NK-92 (cell line): ENCODE data around the gene SORD.
"Not testable (repeated sequence)": the region's sequence is repeated elsewhere in the genome, so short reads cannot be mapped to it uniquely, and the experiment has no call there.

Experiments used
- DNase-seq: peaks from one replicate; lab custom pipeline; 2025; ENCODE audit not compliant: unreplicated experiment; lab: John Stamatoyannopoulos, UW

Gene SORD

DNA sequence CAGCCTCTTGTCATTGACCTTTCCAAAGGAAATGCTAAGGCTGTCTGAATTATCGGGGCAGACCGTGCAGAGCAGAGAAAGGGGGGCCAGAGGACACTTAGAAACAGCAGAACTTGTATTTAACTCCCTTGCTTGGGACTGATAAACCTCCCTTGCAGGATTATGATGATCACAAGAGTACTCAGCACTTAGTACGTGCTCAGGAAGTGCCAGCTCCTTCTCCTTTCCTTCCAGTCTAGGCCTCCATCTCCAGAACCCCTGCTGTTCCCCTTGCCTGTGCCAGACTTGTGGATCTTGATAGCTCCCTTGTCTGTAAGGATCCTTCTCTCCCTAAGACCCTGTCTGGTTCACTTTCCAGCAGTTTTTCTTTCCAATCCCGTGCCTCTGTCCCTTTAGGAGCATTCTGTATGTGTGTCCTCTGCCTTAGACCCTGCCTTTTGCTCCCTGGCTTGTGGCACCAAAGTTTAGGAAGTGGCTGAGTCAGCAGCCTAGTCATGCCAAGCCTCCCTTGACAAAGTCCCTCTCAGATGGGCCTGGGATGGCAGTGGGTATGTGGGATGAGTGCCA, 747 bp downstream of the SORD start:
- no peak for DNase-seq

DNA sequence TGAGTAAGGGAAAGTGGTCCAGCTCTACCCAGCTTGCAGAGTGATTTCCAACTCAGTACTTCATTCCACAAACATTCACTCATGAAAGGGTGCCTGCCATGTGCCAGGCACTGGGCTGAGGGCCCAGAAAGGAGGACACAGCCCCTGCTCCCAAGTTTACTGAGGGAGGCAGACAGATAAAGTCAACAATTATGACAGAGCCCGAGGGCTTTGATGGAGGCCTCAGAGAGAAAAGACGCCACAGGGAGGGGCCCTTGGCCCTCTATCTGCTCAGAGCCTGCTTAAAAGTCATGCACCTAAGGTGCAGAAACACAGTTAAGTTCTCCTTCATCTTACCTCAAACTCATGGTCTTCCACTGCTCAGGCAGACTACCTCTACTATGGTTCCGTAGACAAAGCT, 1.7 kb downstream of the SORD start:
- not testable (repeated sequence) for DNase-seq

DNA sequence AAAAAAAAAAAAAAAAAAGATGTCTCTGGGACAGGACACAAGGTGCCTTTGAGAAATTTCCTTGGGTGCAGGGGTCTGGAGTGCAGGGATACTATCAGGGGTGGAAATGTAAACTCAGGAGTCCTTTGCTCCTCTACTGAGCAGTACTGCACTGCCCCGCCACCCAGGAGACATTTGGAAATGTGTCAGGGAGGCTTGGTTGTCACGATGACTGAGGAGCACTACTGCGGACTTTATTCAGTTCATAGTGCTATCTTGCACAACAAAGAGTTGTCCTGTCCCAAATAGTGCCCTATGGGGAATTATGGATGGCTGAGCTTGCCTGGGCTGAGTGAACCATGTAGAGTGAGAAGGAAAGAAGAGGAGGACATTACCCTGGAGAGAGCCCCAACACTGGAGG, 2.6 kb downstream of the SORD start:
- DNase-seq, result not testable (repeated sequence)

- no peak for DNase-seq
These were observed 3.7 kb downstream of the SORD start for GRCh38 chr15:45026651-45027190.

DNA sequence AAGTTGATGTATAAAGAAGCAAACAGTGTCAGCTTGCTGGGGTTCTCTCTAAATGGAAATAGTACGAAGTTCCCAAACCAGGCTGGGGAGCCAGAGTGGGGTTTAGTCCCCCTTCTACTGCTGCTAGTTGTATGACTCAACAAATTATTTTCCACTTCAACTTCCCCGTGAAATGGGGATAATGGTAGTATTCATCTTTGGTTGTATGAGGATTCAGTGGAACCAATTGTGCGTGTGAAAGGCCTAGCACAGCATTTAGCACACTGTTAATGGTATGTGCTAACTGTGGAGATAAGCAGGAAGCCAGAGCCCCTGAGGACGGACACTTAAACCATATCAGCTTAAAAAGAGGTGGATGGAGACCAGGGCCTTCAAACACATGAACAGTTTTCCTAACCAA, 4.2 kb downstream of the SORD start:
- DNase-seq, result no peak

- DNase-seq, result no peak
These were observed 7.7 kb downstream of the SORD start for GRCh38 chr15:45030743-45031142.

DNA sequence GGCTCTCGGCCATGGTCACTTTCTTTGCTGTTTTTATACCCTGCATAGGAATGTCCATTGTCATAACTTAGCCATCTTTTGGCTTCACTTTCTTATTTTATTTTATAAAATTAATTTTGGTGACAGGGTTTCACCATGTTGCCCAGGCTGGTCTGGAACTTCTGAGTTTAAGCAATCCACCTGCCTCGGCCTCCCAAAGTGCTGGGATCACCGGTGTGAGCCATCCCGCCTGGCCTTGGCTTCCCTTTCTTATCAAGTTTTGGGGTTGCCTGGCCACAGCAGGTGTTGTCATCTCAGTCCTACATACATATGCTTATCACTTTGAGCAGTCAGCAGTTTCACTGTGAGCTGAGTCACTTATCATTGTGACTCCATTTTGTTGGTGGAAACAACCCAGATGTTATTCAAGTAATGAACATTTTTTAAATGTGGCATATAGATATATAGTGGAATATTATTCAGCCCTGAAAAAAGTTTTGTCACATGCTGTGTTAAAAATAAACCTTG, 8.6 kb downstream of the SORD start:
- not testable (repeated sequence) for DNase-seq

GRCh38 chr15:45032501-45032900, 9.5 kb downstream of the SORD start:
- not testable (repeated sequence) for DNase-seq

DNA sequence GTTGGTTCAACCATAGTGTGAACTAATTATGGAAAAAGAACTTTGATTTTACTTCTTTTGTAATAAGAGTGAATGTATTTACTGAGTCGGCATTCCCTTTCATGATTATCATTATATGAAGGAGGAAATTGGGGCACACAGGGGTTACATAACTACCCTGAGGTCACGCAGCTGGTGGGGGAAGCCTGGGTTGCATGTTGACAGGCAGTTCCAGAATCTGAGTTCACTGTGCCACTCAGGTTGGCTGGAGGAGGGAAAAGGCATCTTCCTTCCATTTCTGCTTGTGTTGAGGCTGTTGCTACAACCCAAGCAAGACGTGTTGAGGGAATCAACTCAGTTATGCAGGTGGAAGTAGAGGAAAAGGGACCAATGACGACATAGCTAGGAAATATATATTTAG, 11.1 kb downstream of the SORD start:
- not testable (repeated sequence) for DNase-seq

DNA sequence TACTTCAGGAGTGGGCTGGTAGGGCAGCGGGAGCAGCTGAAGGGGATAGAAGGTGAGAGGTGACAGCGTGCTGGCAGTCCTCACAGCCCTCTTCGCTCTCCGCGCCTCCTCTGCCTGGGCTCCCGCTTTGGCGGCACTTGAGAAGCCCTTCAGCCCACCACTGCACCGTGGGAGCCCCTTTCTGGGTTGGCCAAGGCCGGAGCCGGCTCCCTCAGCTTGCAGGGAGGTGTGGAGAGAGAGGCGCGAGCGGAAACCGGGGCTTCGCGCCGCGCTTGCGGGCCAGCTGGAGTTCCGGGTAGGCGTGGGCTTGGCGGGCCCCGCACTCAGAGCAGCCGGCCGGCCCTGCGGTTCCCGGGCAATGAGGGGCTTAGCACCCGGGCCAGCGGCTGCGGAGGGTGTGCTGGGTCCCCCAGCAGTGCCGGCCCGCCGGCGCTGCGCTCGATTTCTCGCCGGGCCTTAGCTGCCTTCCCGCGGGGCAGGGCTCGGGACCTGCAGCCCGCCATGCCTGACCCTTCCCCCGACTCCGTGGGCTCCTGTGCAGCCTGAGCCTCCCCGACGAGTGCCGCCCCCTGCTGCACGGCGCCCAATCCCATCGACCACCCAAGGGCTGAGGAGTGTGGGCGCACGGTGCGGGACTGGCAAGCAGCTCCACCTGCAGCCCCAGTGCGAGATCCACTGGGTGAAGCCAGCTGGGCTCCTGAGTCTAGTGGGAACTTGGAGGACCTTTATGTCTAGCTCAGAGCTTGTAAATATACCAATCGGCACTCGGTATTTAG, 11.8 kb downstream of the SORD start:
- not testable (repeated sequence) for DNase-seq

DNA sequence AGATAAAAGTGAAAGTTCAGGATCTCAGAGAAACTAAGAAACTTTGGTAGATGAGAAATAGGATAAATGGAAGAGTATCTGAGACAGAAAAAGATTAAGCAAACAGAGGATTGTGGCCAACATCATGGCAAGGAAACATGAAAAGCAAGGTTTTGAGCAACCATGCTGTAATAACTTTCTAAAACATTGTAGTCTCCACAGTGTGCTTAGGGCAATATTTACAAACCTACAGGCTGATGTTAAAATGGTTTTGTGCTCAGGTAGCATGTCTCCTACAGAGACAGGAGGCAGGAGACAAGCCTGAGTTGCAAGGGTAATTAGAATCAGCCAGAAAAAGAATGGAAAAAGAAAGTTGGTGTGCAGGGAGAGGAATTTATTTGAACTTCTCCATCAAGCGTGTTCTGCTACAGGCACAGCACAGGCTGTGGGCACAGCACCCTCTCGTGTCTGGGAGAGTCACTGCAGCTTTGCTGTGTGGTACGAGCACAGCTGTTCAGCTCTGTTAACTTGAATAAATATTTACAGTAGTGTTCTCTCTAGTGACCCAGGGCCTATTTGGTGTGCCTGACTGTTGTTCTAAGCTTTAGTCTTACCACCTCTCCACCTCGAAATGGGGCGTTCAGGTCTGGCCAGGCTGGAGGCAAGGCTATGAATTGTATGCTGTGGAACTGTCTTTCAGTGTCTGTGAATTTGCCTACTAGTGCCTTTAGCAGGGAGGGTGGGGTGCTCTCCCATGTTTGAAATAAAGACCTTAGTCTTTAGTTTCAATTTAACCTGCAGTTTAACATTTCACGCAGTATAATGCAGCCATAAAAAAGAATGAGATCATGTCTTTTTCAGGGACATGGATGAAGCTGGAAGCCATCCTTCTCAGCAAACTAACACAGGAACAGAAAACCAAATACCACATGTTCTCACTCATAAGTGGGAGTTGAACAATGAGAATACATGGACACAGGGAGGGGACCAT, 14.1 kb downstream of the SORD start:
- not testable (repeated sequence) for DNase-seq

- no peak for DNase-seq
These were observed 14.9 kb downstream of the SORD start for GRCh38 chr15:45037936-45038335.

DNA sequence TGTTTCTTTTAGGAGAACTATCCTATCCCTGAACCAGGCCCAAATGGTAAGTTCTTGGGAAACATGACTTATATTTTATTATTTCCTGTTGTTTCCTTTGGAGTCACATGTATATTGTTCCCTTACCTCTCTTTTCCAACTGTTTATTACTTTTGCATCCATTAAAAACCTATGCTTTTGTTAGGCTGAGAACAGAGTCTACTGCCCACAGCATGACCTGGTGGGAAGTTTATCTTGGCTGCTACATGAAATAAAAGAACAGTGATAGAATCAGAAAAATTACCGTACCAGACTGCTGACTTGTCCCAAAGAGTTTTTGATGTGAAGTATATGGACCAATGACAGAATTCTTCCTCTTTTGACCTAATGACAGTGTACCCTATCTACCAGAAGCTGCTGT, 17.4 kb downstream of the SORD start:
- not testable (repeated sequence) for DNase-seq

- not testable (repeated sequence) for DNase-seq
These were observed 18.5 kb downstream of the SORD start for GRCh38 chr15:45041538-45041937.

- not testable (repeated sequence) for DNase-seq
These were observed 19.9 kb downstream of the SORD start for GRCh38 chr15:45042859-45043258.

GRCh38 chr15:45044270-45044669, 21.3 kb downstream of the SORD start:
- not testable (repeated sequence) for DNase-seq

GRCh38 chr15:45048449-45048793, 25.4 kb downstream of the SORD start:
- not testable (repeated sequence) for DNase-seq

DNA sequence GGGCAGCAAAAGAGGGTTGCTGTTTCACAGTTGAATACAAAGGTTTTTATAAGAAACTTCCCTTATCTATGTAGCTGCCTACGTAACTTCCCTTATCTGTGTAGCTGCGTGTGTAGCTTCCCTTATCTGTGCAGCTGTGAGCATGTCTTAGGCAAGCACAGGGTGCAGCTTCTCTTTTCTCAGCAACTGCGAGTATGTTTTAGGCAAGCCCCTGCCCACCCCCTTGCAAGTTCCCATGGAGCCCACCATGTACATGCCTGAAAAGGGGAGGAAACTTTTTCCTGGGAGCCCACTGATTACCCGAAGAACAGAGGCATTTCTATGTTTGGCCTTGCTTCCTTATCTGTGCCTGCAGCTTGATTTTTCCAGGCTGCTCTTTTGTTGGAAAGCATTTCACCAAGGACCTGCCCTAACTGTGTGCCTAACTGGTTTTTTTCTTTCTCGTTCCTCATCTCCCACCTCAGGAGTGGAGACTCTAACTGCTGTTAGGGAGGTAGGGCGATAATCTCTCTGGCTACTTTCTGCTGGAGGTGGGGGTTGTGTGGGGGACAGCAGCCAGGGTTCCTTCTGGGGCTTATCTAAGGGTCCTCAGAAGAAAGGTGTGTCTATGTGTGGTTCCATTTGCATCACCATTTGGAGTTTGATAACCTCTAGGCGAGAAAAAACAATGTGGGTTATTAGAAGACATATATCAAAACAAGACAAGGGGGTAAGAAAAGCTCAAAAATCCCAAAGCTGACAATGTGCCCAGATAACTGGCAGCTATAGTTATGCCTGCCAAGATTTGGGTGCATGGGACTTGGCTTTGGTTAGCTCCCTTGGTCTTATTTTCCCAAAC, 26.0 kb downstream of the SORD start:
- no peak for DNase-seq

- DNase-seq, result no peak
These were observed 27.6 kb downstream of the SORD start for GRCh38 chr15:45050587-45050986.

DNA sequence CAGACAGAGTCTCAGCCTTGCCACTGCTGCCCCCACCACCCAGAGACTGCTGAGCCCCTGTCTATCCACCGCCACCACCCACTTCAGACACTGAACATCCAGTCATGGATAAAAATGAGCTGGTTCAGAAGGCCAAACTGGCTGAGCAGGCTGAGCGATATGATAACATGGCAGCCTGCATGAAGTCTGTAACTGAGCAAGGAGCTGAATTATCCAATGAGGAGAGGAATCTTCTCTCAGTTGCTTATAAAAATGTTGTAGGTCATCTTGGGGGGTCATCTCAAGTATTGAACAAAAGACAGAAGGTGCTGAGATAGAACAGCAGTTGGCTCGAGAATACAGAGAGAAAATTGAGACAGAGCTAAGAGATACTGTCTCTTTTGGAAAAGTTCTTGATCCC, 29.7 kb downstream of the SORD start:
- DNase-seq, result not testable (repeated sequence)
